NB4 (cell line): Measurements from ENCODE around the gene ARHGEF25.

Source experiments
- MAX ChIP-seq: IDR thresholded peaks from 2 replicates; pipeline ENCODE4 v1.6.1; 2011; ENCODE audit warnings: low read depth, low read length
- TF ChIP-seq, protein P1 (sequence below): IDR thresholded peaks from one replicate; pipeline ENCODE4 v1.5.1; 2012; ENCODE audit warnings: low read depth, low read length

DNA sequence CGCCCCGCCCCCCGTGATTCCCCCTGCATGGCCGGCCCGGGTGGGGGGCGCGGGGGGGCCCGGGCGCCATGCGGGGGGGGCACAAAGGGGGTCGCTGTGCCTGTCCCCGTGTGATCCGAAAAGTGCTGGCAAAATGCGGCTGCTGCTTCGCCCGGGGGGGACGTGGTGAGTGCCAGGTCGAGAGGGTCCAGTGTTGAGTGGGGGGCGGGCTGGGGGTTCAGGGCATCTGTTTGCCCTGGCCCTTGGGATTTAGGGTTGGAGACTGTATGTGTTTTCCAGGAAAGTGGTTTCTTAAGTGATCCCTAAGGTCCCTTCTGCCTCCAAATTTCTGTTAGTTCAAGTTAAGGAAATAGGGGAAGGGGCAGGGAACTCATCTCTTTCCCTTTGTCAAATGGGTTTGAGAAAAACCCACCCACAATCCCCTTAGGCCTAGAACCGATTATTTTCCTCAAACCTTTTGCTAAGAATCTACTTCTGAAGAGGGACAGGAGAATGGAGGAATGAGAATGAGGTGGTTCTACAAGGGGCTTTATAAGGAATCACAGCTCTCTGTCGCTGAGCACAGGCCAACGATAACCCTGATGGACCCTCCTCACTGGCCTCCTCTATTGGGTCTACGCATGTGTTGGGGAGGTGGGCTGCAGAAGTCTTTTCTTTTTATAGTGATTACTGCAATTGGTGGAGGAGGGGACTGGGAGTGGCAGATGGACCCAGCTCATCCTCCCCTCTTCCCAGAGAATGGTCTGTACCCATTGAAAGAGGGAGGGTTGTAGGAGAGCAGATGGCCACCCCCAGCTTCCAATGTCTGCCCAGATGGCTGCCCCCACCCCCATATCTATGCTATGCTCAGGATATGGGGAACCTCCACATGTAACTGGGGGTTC lies 834 bp downstream of the ARHGEF25 start:
- TF ChIP-seq, protein P1, sequence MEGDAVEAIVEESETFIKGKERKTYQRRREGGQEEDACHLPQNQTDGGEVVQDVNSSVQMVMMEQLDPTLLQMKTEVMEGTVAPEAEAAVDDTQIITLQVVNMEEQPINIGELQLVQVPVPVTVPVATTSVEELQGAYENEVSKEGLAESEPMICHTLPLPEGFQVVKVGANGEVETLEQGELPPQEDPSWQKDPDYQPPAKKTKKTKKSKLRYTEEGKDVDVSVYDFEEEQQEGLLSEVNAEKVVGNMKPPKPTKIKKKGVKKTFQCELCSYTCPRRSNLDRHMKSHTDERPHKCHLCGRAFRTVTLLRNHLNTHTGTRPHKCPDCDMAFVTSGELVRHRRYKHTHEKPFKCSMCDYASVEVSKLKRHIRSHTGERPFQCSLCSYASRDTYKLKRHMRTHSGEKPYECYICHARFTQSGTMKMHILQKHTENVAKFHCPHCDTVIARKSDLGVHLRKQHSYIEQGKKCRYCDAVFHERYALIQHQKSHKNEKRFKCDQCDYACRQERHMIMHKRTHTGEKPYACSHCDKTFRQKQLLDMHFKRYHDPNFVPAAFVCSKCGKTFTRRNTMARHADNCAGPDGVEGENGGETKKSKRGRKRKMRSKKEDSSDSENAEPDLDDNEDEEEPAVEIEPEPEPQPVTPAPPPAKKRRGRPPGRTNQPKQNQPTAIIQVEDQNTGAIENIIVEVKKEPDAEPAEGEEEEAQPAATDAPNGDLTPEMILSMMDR, result no peak
- TF ChIP-seq MAX, result no peak
